T-helper 22 cell (primary cell): ENCODE measurements around the gene SIRT6.
"Not testable (repeated sequence)": the region's sequence is repeated elsewhere in the genome, so short reads cannot be mapped to it uniquely, and the experiment has no call there.

Experiments used
- DNase-seq: peaks from one replicate; pipeline ENCODE4 v3.0.0-alpha.2; 2020; ENCODE audit warnings: low read depth

The SIRT6 gene

DNA sequence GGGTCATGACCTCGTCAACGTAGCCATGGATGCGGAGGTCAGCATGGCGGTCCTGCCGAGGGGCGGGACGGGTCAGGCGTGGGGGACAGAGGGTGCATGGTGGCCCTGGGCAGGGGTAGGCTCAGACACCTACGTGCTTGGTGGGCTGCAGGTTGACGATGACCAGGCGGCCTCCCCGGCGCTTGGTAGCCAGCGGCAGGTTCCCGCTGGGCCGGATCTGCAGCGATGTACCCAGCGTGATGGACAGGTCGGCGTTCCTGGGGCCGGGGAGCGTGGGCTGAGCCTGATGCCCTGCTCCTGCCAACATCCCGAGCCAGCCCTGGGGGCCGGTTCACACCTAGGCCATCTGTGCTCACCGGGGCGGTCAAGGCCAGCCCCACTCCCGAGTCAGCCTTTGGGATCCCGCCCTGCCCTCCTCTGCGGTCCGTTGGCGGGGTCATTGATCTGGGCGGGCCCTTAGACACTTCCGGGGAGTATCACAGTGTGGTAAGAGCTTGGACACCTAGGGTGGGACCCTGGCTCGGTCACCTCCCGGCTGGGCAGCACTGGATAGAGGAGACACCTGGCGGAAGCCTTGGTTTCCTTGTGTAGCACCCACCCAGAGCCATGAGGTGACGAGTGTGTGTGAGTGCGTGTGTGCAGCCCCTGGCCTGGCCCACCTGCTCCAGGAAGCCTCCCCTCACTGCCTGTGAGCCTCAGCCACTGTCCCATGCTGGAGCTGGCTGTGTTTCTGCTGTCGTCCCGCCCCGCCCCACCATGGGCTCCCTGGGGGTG, 7.3 kb downstream of the SIRT6 start:
- no peak for DNase-seq

DNA sequence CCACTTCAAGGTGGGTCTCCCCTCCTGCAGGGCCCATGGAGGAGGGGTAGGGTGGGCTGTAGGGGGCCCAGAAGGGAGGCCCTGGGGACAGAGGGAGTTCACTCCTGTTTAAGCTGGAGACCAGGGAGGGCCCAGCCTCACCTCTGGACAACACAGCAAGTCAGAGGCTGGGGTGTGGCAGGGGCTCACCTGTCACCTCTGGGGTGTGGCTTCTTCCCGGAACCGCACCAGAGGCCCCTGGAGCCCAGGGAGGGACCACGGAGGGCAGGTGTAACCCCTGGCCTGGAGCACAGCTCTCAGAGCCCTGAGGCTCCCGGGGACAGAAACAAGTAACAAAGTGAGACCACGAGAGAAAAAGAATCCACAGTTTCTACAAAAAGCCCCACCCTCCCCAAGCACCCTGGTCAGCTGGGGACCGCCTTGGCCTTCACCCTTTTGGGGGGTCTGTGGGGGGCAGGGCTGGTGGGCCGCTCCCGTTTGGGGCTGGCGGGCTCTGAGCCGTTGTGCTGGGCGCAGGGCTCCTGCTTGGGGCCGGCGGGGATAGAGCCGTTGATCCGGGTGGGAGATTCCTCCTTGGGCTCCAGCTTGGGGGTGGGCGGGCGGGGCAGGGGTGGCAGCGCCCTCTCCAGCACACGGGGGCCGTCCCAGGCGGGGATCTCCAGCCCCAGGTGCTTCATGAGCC, 8.0 kb downstream of the SIRT6 start:
- DNase-seq = no peak

DNA sequence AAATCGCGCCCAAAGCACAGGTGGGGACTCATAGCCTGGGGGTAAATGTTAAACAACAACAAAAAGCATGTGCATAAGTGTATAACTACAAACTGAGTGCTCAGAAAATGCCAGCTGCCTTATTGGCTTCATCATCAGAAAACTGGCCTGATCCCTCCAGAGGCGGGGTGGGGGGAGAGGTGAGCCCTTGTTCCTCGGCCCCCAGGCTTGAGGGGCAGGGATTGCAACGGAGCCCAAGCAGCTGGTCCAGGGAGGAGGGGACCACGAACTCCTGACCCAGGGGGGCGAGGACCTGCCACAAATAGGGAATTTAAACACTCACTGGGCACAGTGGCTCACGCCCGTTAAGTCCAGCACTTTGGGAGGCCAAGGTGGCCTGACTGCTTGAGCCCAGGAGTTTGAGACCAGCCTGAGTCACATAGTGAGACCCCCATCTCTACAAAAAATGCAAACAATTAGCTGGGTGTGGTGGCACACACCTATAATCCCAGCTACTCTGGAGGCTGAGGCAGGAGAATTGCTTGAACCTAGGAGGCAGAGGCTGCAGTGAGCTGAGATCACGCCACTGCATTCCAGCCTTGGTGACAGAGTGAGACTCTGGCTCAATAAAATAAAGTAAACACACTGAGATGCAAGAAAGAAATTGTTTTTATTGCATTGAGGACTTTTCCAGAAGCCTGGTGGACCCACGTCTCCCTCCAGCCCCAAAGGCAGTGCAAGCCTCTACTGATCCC, 8.7 kb downstream of the SIRT6 start:
- DNase-seq = no peak

DNA sequence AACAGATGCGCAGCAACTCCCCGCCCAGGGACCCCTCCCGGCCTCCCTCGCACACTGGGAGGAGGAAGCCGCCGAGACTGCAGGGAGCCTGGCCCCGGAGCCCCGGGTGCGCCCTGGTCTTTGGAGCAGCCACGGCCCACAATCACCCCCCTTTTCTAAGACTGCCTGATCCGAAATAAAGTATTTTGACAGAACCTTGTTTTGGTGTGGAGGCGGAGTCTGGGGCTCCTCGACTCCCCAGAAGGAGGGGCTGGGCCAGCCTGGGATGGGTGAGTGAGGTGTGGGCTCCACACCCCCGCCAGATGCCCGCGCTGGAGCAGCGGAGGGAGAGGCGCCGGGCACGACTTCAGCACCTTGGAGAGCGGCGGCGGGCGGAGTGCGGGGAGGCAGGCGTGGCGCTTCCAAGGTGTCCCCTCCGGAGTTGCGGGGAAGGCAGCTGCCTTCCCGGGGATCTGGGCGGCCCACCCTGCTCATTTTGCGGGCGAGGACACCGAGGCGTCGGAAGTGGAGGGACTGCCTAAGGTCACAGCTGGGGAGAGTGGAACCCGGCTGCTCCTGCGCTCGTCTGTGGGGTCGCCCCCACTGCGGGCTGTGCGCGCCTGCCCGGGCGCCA, 9.4 kb downstream of the SIRT6 start:
- peak; percentile 20 for DNase-seq

DNA sequence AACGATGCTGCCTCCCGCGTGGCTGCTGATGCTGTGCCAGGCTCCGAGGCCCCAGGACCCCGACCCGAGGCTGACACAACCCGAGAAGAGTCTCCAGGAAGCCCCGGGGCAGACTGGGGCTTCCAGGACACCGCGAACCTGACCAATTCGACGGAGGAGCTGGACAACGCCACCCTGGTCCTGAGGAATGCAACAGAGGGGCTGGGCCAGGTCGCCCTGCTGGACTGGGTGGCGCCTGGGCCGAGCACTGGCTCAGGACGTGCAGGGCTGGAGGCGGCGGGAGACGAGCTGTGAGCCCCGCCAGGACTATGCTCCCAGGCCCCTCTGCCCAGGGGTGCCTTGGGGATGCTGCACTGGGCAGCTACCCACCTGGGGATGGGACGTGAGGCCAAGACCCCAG, 10.7 kb downstream of the SIRT6 start:
- no peak for DNase-seq

DNA sequence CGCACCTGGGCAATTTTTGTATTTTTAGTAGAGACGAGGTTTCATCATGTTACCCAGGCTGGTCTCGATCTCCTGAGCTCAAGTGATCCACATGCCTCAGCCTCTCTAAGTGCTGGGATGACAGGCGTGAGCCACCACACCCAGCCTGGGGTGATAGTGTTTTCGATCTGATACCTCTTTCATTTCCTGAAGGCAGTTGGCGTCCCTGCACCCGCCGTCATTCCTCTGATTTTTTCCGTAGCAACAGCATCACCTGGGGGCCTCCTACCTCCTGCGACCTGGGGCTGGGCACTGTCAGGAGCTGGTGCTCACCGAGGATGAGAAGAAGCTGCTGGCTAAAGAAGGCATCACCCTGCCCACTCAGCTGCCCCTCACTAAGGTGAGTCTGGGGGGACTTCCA, 18.1 kb downstream of the SIRT6 start:
- no peak for DNase-seq

DNA sequence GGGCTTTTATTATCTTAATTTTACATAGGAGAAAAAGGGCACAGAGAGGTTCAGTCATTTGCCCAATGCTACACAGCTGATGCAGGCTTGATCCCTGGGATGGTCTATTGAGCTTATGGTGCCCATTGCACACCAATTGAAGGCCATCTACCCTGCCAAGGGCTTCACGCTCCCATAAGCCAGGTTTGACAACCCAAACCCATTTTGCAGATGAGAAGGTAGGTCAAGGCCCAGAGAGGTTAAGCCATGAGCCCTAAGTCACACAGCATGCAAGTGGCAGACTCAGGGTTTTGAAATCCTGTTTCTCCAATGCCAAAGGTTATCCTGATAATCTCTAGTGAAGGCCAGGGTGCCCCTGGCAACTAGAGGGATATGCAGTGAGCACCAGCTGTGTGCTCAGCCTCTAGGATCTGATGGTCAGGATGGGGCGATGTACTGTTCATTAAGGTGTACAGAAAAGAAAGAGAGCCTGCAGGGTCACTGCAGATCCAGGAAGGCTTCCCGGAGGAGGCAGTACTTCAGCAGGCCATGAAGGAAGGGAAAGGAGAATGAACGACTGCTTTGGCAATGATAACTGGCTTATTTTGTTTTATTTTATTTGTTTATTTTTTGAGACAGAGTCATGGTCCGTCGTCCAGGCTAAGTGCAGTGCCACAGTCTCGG, 20.8 kb downstream of the SIRT6 start:
- no peak for DNase-seq

DNA sequence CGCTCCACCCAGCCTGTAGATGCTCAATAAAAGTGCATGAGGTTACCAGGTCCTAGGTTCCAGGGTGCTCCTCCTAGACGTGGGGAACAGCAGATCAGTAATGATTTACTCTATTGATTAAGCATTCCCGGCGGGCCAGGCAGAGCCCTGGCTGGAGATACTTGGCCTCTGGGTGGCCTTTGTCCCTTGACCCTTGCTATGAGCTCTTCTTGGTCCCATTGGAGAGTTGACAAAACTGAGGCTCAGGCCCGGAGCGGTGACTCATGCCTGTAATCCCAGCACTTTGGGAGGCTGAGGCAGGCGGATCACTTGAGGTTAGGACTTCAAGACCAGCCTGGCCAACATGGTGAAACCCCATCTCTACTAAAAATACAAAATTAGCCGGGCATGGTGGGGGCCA, 24.4 kb downstream of the SIRT6 start:
- not testable (repeated sequence) for DNase-seq

DNA sequence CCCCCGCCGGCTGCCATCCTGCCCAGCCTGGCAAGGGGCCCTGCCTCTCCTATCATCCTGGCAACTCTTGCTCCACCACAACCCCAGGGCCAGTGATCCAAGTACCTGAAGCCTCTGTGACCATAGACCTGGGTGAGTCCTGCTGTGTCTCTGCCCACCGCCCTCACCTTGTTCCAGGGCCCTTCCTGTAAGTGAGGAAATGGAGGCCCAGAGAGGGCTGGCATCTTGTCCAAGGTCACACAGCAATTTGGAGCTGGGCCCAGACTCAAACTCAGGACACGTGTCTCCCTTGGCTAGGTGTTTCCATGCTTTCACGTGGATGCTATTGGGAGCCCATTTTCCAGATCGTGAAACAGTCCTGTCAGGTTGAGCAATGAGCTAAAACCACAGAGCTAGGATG, 25.2 kb downstream of the SIRT6 start:
- DNase-seq = no peak

DNA sequence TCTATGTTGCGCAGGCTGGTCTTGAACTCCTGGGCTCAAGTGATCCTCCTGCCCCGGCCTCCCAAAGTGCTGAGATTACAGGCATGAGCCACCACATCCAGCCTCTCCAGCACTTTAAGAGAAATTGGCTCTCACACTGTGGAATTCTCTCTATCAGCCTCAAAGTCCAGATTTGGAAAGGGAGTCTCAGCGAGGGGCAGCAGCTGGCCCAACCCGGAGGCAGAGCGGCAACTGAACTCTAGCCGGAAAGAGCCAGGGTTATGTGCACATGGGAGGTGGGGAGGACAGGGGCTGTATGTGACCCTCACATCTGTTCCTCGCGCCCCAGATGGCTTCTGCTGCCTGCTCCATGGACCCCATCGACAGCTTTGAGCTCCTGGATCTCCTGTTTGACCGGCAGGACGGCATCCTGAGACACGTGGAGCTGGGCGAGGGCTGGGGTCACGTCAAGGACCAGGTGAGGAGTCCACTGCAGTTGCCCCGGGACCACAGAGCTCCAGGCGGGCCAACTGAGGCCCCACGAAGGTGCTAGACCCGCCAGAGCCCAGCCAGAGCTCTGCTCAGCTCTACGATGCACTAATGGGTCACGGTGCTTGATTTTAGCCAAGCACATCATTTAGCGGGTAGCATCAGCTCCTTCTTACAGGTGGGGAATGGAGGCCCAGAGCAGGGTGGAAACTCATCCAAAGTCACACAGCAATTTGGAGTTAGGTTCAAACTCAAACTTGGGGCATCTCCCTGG, 27.6 kb downstream of the SIRT6 start:
- DNase-seq = no peak

DNA sequence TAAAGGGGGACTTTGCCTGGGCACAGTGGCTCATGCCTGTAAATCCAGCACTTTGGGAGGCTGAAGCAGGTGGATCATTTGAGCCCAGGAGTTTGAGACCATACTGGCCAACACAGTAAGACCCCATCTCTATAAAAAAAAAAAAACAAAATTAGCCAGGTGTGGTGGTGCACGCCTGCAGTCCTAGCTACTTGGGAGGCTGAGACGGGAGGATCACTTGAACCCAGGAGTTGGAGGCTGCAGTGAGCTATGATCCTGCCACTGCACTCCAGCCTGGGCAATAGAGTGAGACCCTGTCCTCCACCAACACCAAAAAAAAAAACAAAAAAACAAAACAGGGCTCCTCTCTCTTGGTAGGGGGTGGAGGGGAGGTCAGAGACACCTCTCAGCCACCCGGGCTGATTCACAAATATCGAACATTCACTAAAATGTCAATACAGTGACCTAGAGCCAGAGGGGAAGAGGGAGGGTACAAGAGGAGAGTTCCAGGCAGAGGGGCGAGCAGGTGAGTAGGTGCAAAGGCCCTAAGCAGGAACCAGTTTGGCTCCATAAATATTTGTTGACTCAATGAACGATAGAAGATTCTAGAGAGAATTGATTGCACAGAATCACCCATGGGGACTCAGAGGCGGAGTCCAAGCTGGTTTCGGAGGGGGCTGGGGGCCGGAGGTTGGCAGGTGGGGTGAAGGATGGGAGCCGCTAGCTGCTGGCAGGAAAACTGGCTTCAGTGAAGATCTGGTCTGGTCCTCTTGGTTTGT, 29.9 kb downstream of the SIRT6 start:
- DNase-seq = no peak

DNA sequence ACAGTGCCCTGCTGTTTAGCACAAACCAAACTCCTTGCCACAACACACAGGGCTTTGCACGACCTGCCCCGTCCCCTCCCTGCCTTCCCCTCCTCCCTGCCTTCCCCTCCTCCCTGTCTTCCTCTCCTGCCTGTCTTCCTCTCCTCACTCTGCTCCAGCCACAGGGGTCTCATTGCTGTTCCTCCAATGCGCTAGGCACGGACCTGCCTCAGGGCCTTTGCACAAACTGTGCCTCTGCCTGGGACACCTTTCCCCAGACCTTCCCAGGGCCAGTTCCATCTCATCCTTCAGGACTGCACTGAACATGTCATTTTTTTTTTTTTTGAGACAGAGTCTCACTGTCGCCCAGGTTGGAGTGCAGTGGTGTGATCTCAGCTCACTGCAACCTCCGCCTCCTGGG, 30.7 kb downstream of the SIRT6 start:
- no peak for DNase-seq

DNA sequence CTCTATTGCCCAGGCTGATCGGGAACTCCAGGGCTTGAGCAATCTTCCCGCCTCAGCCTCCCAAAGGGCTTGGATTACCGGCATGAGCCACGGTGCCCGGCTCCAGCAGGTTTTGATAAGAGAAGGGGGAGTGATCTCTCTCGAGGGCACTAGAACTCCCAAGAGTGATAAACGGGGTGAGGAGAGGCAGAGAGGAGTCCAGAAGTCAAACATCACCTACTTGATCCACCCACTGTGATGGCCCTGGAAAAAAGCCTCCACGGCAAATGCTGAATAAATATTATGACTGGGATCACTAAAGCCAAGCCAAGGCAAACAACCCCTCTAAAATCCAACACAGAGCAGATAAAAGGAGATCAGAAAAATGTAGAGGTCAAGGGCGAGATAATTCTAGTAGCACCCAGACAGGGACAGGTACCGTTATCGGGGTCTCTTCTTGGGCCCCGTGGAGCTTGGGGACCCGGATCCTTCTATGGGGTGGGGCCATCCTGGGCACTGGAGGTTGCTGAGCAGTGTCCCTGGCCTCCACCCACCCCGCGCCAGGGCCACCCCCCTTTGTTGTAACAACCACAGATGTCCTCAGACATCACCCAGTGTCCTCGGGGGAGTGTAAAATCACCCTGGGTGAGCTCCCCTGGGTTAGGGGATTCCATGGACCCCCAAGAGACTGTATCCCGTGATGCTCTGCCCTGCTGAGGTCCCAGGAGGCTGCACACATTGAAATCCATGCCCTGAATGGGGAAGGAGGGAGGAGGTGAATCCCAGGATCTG, 32.7 kb downstream of the SIRT6 start:
- DNase-seq = no peak

DNA sequence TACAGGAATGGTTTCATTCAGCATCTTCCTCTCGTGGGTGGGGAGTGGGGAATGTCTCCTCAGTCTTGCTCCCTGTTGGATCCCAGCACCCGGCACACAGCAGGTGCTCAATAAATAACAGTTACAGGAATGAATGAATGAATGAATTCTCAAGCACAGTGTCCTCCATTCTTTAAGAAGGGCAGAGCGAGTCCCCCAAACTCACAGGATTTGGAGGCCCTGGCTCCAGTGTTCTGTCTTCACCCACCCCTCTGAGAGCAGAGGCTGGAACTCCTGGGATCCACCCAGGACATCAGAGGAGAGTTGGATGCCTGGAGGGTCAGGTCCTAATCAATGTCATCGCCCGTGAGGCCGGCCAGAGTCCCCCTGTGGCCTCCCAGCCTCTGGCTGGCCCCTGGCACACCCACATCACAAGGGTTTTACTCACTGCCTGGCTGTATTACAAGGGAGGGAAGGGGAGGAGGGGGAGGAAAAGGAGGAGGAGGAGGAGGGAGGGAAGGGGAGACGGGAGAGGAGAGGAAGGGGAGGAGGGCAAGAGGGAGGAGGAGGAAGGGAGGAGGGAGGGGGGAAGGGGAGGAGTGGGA, 37.6 kb downstream of the SIRT6 start:
- no peak for DNase-seq

DNA sequence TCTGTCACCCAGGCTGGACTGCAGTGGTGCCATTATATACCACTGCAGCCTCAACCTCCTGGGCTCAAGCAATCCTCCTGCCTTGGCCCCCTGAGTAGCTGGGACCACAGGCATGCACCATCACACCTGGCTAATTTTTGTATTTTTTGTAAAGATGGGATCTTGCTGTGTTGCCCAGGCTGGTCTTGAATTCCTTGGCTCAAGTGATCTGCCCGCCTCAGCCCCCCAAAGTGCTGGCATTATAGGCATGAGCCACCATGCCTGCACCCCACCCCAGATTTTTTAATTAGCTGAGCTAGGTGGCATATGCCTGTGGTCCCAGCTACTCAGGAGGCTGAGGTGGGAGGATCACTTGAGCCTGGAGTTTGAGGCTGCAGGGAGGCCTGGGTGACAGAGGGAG, 39.4 kb downstream of the SIRT6 start:
- not testable (repeated sequence) for DNase-seq

DNA sequence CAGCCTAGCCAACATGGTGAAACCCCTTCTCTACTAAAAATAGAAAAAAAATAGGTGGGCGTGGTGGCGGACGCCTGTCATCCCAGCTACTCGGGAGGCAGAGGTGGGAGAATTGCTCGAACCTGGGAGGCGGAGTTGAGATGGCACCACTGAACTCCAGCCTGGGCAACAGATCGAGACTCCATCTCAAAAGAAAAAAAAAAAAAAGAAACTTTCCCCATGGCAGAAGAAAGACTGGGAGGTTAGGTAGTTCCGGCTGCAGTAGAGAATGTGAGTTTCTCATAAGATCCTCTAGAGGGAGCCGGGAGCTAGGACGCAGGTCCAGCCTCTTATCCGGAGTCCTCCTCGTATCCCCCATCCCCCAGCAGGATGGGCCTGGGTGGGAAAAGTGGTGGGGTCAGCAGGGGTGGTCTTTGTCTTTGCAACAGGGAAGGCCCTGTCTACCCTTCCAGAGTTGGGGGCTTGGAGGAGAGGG, 42.1 kb downstream of the SIRT6 start:
- no peak for DNase-seq

DNA sequence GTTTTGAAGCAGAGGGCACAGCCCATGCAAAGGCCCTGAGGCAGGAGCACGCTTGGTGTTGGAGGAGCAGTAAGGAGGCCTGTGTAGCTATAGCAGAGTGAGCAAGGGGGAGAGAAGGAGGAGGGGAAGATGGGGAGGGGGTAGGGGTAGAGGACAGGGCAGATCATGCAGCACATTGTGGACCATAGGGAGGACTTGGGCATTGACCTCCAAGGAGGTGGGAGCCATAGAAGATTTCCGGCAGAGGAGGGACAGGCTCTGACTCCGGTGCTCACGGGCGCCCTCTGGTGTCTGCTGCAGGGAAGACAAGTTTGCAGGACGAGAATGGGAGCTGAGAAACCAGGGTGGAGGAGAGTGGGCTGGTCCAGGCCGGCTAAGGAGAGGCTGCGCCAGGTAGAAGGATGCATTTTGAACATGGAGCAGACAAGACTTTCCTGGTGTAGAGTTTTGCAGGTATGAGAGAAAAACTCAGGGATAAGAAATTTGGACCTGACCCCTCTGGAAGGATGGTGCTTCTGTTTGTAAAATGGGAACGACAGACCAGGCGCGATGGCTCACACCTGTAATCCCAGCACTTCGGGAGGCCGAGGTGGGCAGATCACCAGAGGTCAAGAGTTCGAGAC, 42.6 kb downstream of the SIRT6 start:
- peak; percentile 58 for DNase-seq

DNA sequence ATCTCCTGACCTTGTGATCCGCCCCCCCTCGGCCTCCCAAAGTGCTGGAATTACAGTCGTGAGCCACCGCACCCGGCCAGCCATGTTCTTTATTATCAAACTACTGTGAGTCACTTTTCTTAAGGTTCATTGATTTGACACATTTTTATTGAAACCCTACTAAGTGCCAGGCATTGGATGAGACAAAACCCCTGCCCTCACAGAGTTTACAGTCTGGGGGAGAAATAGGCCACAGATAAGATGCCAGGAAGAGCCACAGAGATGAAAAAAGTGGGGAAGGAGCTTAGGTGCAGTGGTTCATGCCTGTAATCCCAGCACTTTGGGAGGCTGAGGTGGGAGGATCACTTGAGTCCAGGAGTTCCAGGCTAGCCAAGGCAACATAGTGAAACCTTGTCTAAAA, 43.9 kb downstream of the SIRT6 start:
- no peak for DNase-seq

DNA sequence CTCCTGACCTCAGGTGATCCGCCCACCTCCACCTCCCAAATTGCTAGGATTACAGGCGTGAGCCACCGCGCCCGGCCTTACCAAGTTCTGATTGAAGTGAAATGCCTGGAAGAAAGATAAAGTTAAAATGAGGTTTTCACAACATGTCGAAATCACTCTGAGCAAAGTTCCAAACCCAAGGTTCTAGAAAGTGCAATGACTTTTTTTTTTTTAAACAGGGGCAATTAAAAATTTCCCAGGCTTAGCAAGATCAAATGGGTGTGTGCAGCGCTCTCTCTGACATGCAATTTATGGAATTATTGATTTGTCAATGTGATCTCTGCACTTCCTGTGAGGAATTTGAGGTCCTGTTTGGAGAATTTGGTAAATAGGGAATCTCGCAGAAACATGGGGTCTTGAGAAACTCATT, 45.7 kb downstream of the SIRT6 start:
- no peak for DNase-seq
